Right atrium auricular region (tissue), 2 donors: ENCODE data around the gene NHERF2. TPM values are rescaled to one million over a fixed set of nuclear protein-coding genes. Genes with fewer than 3 reads are reported as not detected.

Source experiments
- DNase-seq: peaks from one replicate; pipeline ENCODE4 v3.0.0-alpha.2; 2019; ENCODE audit warnings: low spot score
- H3K27ac ChIP-seq, 2 donors: fragments of 200-600 bp; sonication (generic); 1 replicate in 1 of 2; 2 replicates in 1 of 2; pipeline ENCODE4 v1.5.1; 2016 to 2019
- H3K27me3 ChIP-seq, 2 donors: fragments of 200-600 bp; sonication (generic); one replicate each; pipeline versions ENCODE4 v1.5.1 to v1.6.0; 2017 to 2019
- H3K36me3 ChIP-seq: fragments of 200-600 bp; sonication (generic); one replicate; pipeline ENCODE4 v1.5.1; 2016
- H3K4me1 ChIP-seq, 2 donors: fragments of 200-600 bp; sonication (generic); one replicate each; pipeline versions ENCODE4 v1.5.1 to v1.6.0; 2017 to 2019
- H3K4me3 ChIP-seq, 2 donors: fragments of 200-600 bp; sonication (generic); 1 replicate in 1 of 2; 2 replicates in 1 of 2; pipeline ENCODE4 v1.5.1; 2017 to 2019; ENCODE audit warnings: mild to moderate bottlenecking in 1 of 2, moderate library complexity in 1 of 2
- H3K9me3 ChIP-seq, 2 donors: fragments of 200-600 bp; sonication (generic); one replicate each; pipeline ENCODE4 v1.5.1; 2019
- total RNA-seq, 2 donors: library from RNA; depleted of rRNA; stranded (reverse); fragments of >200 nt; gene quantifications; one replicate each; pipeline ENCODE4 v1.1.0, GENCODE V29; 2016
- TF ChIP-seq, protein P1 (sequence below), 2 donors: fragments of 200-600 bp; sonication (generic); IDR thresholded peaks; one replicate each; pipeline ENCODE4 v1.5.1; 2019; ENCODE audit warnings: antibody characterized with exemption in 2 of 2

The NHERF2 gene
- total RNA-seq, 2 donors from 2014 or later, result 187 to 213 TPM

DNA sequence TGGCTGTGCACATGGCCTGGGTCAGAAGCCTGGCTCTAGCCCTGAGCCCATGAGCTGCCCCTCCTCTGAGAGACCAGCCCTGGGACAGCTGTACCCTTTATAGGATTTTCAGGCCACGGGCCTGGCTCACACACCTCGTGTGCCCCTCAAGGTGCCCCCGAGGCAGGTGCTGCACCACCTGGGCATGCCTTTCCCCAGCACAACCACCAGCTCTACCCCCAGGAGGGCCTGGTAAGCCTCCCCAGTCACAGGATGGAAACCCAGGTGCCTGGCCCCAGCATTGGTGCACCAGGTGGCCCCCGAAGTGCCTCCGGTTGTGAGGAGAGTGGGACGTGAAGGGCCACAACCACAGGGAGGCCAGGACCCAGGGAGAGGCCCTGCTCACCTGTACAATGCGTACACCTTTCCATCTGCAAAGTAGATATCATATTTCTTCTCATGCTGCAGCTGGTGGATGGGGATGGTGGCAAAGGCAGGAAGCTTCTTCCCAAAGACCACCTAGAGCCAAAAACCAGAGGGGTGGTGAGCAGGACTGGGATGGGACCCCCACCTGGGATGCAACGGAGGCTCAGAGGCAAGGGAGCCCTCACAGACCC is 23.4 kb upstream of the NHERF2 start:
- H3K27me3 ChIP-seq, result no peaks in the 10 kb centered on the region
- no peak overlapping the region for H3K4me3 ChIP-seq
- peaks cover 48% of the 10 kb centered on the region for H3K36me3 ChIP-seq
- no peaks in the 10 kb centered on the region for H3K9me3 ChIP-seq
- TF ChIP-seq, protein P1, sequence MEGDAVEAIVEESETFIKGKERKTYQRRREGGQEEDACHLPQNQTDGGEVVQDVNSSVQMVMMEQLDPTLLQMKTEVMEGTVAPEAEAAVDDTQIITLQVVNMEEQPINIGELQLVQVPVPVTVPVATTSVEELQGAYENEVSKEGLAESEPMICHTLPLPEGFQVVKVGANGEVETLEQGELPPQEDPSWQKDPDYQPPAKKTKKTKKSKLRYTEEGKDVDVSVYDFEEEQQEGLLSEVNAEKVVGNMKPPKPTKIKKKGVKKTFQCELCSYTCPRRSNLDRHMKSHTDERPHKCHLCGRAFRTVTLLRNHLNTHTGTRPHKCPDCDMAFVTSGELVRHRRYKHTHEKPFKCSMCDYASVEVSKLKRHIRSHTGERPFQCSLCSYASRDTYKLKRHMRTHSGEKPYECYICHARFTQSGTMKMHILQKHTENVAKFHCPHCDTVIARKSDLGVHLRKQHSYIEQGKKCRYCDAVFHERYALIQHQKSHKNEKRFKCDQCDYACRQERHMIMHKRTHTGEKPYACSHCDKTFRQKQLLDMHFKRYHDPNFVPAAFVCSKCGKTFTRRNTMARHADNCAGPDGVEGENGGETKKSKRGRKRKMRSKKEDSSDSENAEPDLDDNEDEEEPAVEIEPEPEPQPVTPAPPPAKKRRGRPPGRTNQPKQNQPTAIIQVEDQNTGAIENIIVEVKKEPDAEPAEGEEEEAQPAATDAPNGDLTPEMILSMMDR (IDR thresholded peaks at IDR 0.05), result no peak
- H3K27ac ChIP-seq, result peak overlapping the region in 1 of 2 donors; percentile 26
- peaks cover 0 to 50% of the 10 kb centered on the region in 2 donors for H3K4me1 ChIP-seq
- DNase-seq, result no peak

DNA sequence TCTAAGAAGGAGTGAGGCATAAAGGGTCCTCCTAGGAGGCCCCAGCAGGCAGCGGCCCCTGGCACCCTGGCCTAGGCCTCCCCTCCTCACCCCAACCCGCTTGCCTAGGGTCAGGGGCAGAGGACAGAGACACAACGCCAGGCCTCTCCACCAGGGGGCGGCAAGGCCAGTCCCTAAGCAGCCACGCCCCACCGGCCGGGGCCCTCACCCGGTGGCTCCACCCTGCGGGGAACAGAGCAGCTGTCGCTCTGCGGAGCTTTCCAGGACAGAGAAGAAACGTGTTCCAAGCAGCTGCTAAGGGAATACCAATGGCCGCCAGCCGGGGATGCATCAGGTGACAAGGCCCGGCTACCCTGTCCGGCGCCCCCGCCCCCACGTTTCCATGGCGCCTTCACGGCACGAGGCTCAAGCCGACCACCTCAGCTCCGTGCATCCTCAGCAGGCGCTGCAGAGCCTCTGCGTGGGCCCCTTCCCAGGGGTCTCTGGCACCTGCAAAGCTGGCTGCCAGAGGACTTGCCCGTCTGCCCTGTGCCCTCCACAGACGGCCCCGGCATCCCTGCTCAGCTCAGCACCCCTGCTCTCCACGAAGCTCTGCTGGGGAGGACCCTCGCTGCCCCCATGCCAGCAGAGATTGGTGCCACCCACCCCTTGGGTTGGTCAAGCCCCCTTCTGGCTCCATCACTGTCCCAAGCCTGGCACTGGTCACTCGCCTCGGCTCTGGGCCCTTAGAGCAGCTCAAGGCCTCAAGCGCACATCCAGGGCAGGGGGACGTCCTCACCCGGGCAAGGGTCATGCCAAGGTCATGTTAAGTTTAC is 22.7 kb upstream of the NHERF2 start:
- no peaks in the 10 kb centered on the region for H3K27me3 ChIP-seq
- H3K36me3 ChIP-seq, result peaks cover 41% of the 10 kb centered on the region
- H3K4me3 ChIP-seq, result peak overlapping the region in 1 of 2 donors; percentile 14
- peak; percentile 87 for DNase-seq
- H3K9me3 ChIP-seq, result no peaks in the 10 kb centered on the region
- TF ChIP-seq, protein P1 (IDR thresholded peaks at IDR 0.05), result peak; percentile 74 to 98
- H3K27ac ChIP-seq, result peak overlapping the region in 1 of 2 donors; percentile 26
- peaks cover 0 to 57% of the 10 kb centered on the region in 2 donors for H3K4me1 ChIP-seq

DNA sequence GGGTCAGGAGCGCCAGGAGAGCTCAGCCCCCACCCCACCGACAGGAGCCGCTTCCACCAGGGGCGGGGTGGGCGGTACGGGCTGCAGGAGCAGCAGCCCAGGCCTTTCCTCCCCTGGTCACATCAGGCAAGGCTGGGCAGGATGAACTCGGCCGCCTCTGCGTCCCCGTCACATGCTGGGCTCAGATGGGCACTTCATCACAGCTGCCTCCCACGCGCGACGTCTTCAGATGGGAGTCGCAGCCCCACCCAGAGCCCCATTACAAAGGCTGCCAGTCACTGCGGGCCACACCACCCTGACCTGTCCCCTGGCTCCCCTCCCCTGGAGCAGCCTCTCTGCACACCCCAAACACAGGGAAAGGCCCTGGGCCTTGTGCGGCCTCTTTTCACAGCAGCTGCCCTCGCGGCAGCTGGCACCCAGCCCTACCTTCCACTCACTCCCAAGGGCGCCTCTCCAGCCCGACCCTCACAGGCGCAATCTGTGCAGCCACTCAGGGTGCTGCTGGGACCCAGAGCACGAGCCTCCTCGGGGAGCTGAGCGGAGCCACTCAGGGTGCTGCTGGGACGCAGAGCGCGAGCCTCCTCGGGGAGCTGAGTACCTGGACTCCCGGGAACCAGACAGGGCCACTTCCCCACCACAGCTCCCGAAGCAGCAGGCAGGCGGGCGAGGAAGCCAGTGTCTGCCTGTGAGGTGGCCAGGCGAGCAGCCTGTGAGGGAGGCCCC is 21.7 kb upstream of the NHERF2 start:
- TF ChIP-seq, protein P1 (IDR thresholded peaks at IDR 0.05), result no peak
- Histone ChIP-seq H3K9me3 (no peaks in the 10 kb centered on the region), H3K27me3 (no peaks in the 10 kb centered on the region), H3K4me1 (peaks cover 0 to 59% of the 10 kb centered on the region in 2 donors), H3K27ac (no peak overlapping the region), H3K36me3 (peaks cover 32% of the 10 kb centered on the region), H3K4me3 (no peak overlapping the region)
- no peak for DNase-seq

DNA sequence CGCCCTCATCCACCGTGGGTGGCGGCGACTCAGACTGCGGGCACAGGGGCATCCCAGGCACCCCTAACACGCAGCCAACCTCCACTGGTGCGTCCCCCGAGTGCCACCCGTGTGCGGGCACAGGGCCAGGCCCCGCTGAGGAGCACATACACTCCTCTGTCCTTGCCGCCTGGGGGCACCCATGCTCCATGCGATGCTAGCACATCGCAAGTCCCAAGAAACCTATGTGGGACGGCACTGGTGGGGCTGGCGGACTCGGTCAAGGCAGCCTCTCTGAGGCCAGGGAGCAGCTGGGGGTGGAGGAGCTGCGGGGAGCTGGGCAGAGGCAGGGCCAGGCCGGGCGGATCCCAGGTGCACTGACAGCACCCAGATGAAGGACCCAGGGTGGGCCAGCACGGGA is 21.1 kb upstream of the NHERF2 start:
- Histone ChIP-seq H3K9me3 (no peaks in the 10 kb centered on the region), H3K4me1 (peaks cover 0 to 66% of the 10 kb centered on the region in 2 donors), H3K36me3 (peaks cover 26% of the 10 kb centered on the region), H3K27ac (no peak overlapping the region), H3K4me3 (no peak overlapping the region), H3K27me3 (no peaks in the 10 kb centered on the region)
- no peak for DNase-seq
- TF ChIP-seq, protein P1 (IDR thresholded peaks at IDR 0.05), result no peak

DNA sequence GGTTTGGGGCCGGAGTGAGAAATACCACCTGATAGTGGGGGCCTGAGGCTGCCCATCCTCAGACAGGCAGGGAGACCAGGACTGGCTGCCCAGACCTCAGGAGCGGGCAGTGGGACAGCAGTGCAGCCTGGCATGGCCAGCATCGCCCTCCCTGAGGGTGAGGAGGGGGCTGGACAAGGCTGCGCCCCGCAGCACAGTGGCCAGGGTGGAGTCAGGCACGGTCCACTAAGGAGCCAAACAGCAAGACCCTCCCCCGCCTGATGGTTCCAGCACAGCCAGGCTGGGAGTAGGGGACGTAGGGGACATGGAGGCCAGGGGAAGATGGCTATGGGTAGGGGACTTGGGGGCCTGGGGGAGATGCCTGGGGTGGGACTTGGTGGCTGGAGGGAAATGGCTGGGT is 20.4 kb upstream of the NHERF2 start:
- H3K4me3 ChIP-seq, result no peak overlapping the region
- peaks cover 21% of the 10 kb centered on the region for H3K36me3 ChIP-seq
- peaks cover 0 to 67% of the 10 kb centered on the region in 2 donors for H3K4me1 ChIP-seq
- no peak overlapping the region for H3K27ac ChIP-seq
- DNase-seq, result no peak
- H3K9me3 ChIP-seq, result no peaks in the 10 kb centered on the region
- TF ChIP-seq, protein P1 (IDR thresholded peaks at IDR 0.05), result no peak
- no peaks in the 10 kb centered on the region for H3K27me3 ChIP-seq
